IMR-90 (cell line): Measurements from ENCODE around the gene KDR. TPM values are rescaled to one million over a fixed set of nuclear protein-coding genes. Genes with fewer than 3 reads are reported as not detected.

Source experiments
- ATAC-seq: fragments of 200-7000 bp; cut with Tn5 transposase; 2 replicates; pipeline ENCODE4 v1.9.1; 2020; ENCODE audit warnings: low read depth, mild to moderate bottlenecking, moderate library complexity
- BruUV-seq: library from RNA; stranded (reverse); fragments of 400-500 nt; replicated peaks from 2 replicates; lab custom pipeline; 2021; lab: Mats Ljungman, UMichigan
- CTCF ChIA-PET: fragments of 300-600 bp; formaldehyde crosslinking; extraction: SDS; loops from one replicate; lab custom pipeline; 2021; ENCODE audit warnings: antibody characterized with exemption; lab: Yijun Ruan, JAX
- POLR2A ChIA-PET: fragments of 300-600 bp; sonication (Branson Sonifier 250); formaldehyde crosslinking; loops from one replicate; lab custom pipeline; 2022; ENCODE audit warnings: antibody characterized with exemption; ENCODE audit not compliant: unreplicated experiment; lab: Charles Lee
- DNase-seq: peaks from one replicate; pipeline ENCODE4 v3.0.0; 2013
- H2AFZ ChIP-seq: replicated peaks from 2 replicates; pipeline ENCODE3; 2013; ENCODE audit warnings: low read length, mild to moderate bottlenecking; ENCODE audit not compliant: poor library complexity
- H2AK5ac ChIP-seq: 2 replicates; pipeline ENCODE4 v1.6.1; 2013; ENCODE audit warnings: low read depth, low read length, inconsistent platforms
- H2AK9ac ChIP-seq: replicated peaks from 2 replicates; pipeline ENCODE3; 2013; ENCODE audit warnings: mild to moderate bottlenecking, low read depth, low read length, moderate library complexity; ENCODE audit not compliant: poor library complexity
- H2BK120ac ChIP-seq: 2 replicates; pipeline ENCODE4 v1.6.1; 2013; ENCODE audit warnings: low read depth, low read length, inconsistent platforms
- H2BK15ac ChIP-seq: 3 replicates; pipeline ENCODE4 v1.6.1; 2013; ENCODE audit warnings: low read depth, low read length, inconsistent platforms
- H2BK20ac ChIP-seq: 2 replicates; pipeline ENCODE4 v1.6.1; 2013; ENCODE audit warnings: low read depth, mild to moderate bottlenecking, inconsistent platforms, low read length, moderate library complexity
- H2BK5ac ChIP-seq: 2 replicates; pipeline ENCODE4 v1.6.1; 2013; ENCODE audit warnings: mild to moderate bottlenecking, low read depth, low read length, inconsistent platforms; ENCODE audit not compliant: poor library complexity, severe bottlenecking
- H3K14ac ChIP-seq: replicated peaks from 2 replicates; pipeline ENCODE4 v1.6.1; 2013; ENCODE audit warnings: low read depth, low read length, inconsistent platforms
- H3K18ac ChIP-seq: 2 replicates; pipeline ENCODE4 v1.6.1; 2013; ENCODE audit warnings: low read depth, low read length, control low read depth
- H3K23ac ChIP-seq: 2 replicates; pipeline ENCODE4 v1.6.1; 2013; ENCODE audit warnings: low read depth, low read length, inconsistent platforms
- H3K27ac ChIP-seq: 2 replicates; pipeline ENCODE4 v1.5.1; 2013; ENCODE audit warnings: mild to moderate bottlenecking, control low read depth, low read length; ENCODE audit not compliant: insufficient read depth
- H3K27me3 ChIP-seq: 2 replicates; pipeline ENCODE4 v1.6.1; 2013; ENCODE audit warnings: low read length; ENCODE audit not compliant: control insufficient read depth, insufficient read depth
- H3K36me3 ChIP-seq: 2 replicates; pipeline ENCODE4 v1.6.1; 2013; ENCODE audit warnings: low read length, mixed read lengths; ENCODE audit not compliant: control insufficient read depth, insufficient read depth
- H3K4ac ChIP-seq: 2 replicates; pipeline ENCODE4 v1.6.1; 2013; ENCODE audit warnings: low read depth, low read length, inconsistent platforms
- H3K4me1 ChIP-seq: 2 replicates; pipeline ENCODE4 v1.6.1; 2013; ENCODE audit warnings: low read length, mixed read lengths; ENCODE audit not compliant: control insufficient read depth, insufficient read depth
- H3K4me2 ChIP-seq: 2 replicates; pipeline ENCODE4 v1.6.1; 2013; ENCODE audit warnings: low read depth, mild to moderate bottlenecking, control low read depth, low read length, moderate library complexity
- H3K4me3 ChIP-seq: 2 replicates; pipeline ENCODE4 v1.5.1; 2013; ENCODE audit warnings: low read depth, mild to moderate bottlenecking, control low read depth, low read length, moderate library complexity; ENCODE audit not compliant: insufficient read depth
- H3K56ac ChIP-seq: 2 replicates; pipeline ENCODE4 v1.6.1; 2013; ENCODE audit warnings: low read length, inconsistent platforms; ENCODE audit not compliant: insufficient read depth; ENCODE audit errors: extremely low read depth
- H3K79me1 ChIP-seq, 2 experiments: 2 replicates each; pipeline ENCODE4 v1.6.1; 2013; ENCODE audit warnings: low read length in 2 of 2, inconsistent platforms in 1 of 2, low read depth in 1 of 2
- H3K9ac ChIP-seq: 2 replicates; pipeline ENCODE4 v1.6.1; 2013; ENCODE audit warnings: low read depth, low read length, control low read depth
- H3K9me1 ChIP-seq: 2 replicates; pipeline ENCODE4 v1.6.1; 2013; ENCODE audit warnings: low read length, inconsistent platforms; ENCODE audit not compliant: insufficient read depth
- H3K9me3 ChIP-seq: 2 replicates; pipeline ENCODE4 v1.6.1; 2013; ENCODE audit warnings: low read length; ENCODE audit not compliant: control insufficient read depth, insufficient read depth
- H4K20me1 ChIP-seq: 2 replicates; pipeline ENCODE4 v1.6.1; 2013; ENCODE audit warnings: low read length, inconsistent platforms; ENCODE audit not compliant: insufficient read depth
- H4K5ac ChIP-seq: 2 replicates; pipeline ENCODE4 v1.6.1; 2013; ENCODE audit warnings: mild to moderate bottlenecking, low read depth, low read length, control low read depth
- H4K8ac ChIP-seq, 2 experiments: 2 replicates each; pipeline ENCODE4 v1.6.1; 2013; ENCODE audit warnings: low read depth in 2 of 2, low read length in 2 of 2, control low read depth in 1 of 2, inconsistent platforms in 1 of 2
- H4K91ac ChIP-seq: 2 replicates; pipeline ENCODE4 v1.6.1; 2013; ENCODE audit warnings: low read depth, low read length, inconsistent platforms; ENCODE audit not compliant: insufficient read depth
- BHLHE40 ChIP-seq: fragments of 150-350 bp; IDR thresholded peaks from 2 replicates; pipeline ENCODE4 v1.6.1; 2016; ENCODE audit warnings: mild to moderate bottlenecking, low read depth, low read length
- FOS ChIP-seq: fragments of 150-350 bp; IDR thresholded peaks from 2 replicates; pipeline ENCODE4 v1.6.1; 2016; ENCODE audit warnings: low read depth, low read length
- MAFK ChIP-seq: IDR thresholded peaks from 2 replicates; pipeline ENCODE4 v1.6.1; 2012; ENCODE audit warnings: low read depth, low read length, improper control_type of control experiment
- MAZ ChIP-seq: IDR thresholded peaks from 2 replicates; pipeline ENCODE4 v1.6.1; 2012; ENCODE audit warnings: low read depth, mild to moderate bottlenecking, low read length, improper control_type of control experiment, moderate library complexity, borderline replicate concordance
- MXI1 ChIP-seq: IDR thresholded peaks from 2 replicates; pipeline ENCODE4 v1.6.1; 2012; ENCODE audit warnings: low read depth, mild to moderate bottlenecking, low read length, moderate library complexity, borderline replicate concordance
- NFE2L2 ChIP-seq: fragments of 150-350 bp; IDR thresholded peaks from 2 replicates; pipeline ENCODE4 v1.6.1; 2016; ENCODE audit warnings: low read depth, mild to moderate bottlenecking, low read length
- POLR2A ChIP-seq: IDR thresholded peaks from 2 replicates; pipeline ENCODE4 v1.6.1; 2012; ENCODE audit warnings: mild to moderate bottlenecking, low read depth, low read length
- RCOR1 ChIP-seq: IDR thresholded peaks from 2 replicates; pipeline ENCODE4 v1.6.1; 2012; ENCODE audit warnings: mild to moderate bottlenecking, low read length, improper control_type of control experiment; ENCODE audit not compliant: insufficient replicate concordance
- RFX5 ChIP-seq: IDR thresholded peaks from 2 replicates; pipeline ENCODE4 v1.8.0; 2012; ENCODE audit warnings: low read depth, mild to moderate bottlenecking, low read length, moderate library complexity
- SMC3 ChIP-seq: fragments of 150-350 bp; IDR thresholded peaks from 2 replicates; pipeline ENCODE4 v1.6.1; 2016; ENCODE audit warnings: low read depth, mild to moderate bottlenecking, antibody characterized with exemption, low read length, moderate library complexity
- WGBS, 2 experiments: methylation state at CpG; one replicate each; pipeline versions ENCODE4 v1.1.5 to v1.1.7; 2013; ENCODE audit warnings: missing lambda C conversion rate in 2 of 2; ENCODE audit not compliant: insufficient read length in 1 of 2; ENCODE audit errors: extremely low coverage in 2 of 2; 5-methylcytosine and 5-hydroxymethylcytosine counted together
- dilution Hi-C: fragments of 300-500 bp; cut with HindIII; formaldehyde crosslinking; loops from one replicate; pipeline ENCODE4 v1.14.3; 2018; ENCODE audit warnings: low sequenced_read_pairs; ENCODE audit not compliant: unreplicated experiment
- in situ Hi-C: fragments of 300-500 bp; cut with MboI; formaldehyde crosslinking; loops from 3 replicates; pipeline ENCODE4 v1.14.3; 2019; ENCODE audit warnings: low sequenced_read_pairs, inconsistent platforms, mixed read lengths
- intact Hi-C: fragments of 100-400 bp; cut with micrococcal nuclease; formaldehyde crosslinking; loops from 2 replicates; pipeline ENCODE4 v1.10.0; 2022
- polyA plus RNA-seq, 3 experiments: library from polyadenylated mRNA; depleted of rRNA; stranded (reverse); fragments of >200 nt; gene quantifications; 2 replicates each; pipeline ENCODE4 v1.2.3, GENCODE V29; 2012; ENCODE audit warnings: low replicate concordance in 1 of 3
- total RNA-seq: library from RNA; depleted of rRNA; stranded (reverse); fragments of >200 nt; gene quantifications from 2 replicates; pipeline ENCODE4 v1.2.3, GENCODE V29; 2012
- TF ChIP-seq, protein P1 (sequence below): conservative IDR thresholded peaks from 2 replicates; pipeline ENCODE4 v1.5.1; 2012; ENCODE audit warnings: mild to moderate bottlenecking, low read depth, low read length, improper control_type of control experiment
- TF ChIP-seq, protein P2 (sequence below): fragments of 150-350 bp; IDR thresholded peaks from 2 replicates; pipeline ENCODE4 v1.6.1; 2016; ENCODE audit warnings: low read depth, mild to moderate bottlenecking, low read length, moderate library complexity, borderline replicate concordance

The KDR gene
- total and polyA plus RNA-seq, 2 of the 4 experiments (the other 2 are of a cell fraction): not detected

DNA sequence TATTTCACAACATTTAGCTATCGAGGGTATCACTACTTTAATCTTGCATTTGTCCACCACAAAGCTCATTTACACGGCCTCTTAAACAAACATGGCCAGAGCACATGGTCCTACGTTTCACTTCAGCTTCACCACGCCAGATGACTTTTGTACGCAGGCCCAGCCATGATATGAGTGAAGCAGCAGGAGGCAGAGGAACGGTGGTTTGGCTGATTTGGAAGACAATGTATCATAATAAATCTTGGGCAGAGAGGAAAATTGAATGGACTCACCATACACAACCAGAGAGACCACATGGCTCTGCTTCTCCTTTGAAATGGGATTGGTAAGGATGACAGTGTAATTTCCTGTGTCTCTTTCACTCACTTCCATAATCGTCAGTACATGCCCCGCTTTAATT is 15.3 kb downstream of the KDR start:
- Histone ChIP-seq H3K9ac (no peak overlapping the region), H2BK20ac (no peak overlapping the region), H2AFZ (no peak overlapping the region), H3K9me3 (no peaks in the 10 kb centered on the region), H3K4me3 (no peak overlapping the region), H3K4ac (no peak overlapping the region), H2BK15ac (no peak overlapping the region), H3K14ac (no peak overlapping the region), H3K56ac (no peak overlapping the region), H3K79me1 (no peaks in the 10 kb centered on the region), H3K23ac (no peak overlapping the region), H3K27ac (no peak overlapping the region), H4K5ac (no peak overlapping the region), H3K9me1 (no peaks in the 10 kb centered on the region), H2BK5ac (no peak overlapping the region), H3K36me3 (no peaks in the 10 kb centered on the region), H4K20me1 (no peaks in the 10 kb centered on the region), H3K4me2 (no peak overlapping the region), H3K4me1 (no peaks in the 10 kb centered on the region), H3K27me3 (no peaks in the 10 kb centered on the region), H2AK9ac (no peak overlapping the region), H4K8ac (no peak overlapping the region), H2AK5ac (no peak overlapping the region), H2BK120ac (no peak overlapping the region), H4K91ac (no peak overlapping the region), H3K18ac (no peak overlapping the region)
- no TSS peak for BruUV-seq
- no peak for TF ChIP-seq RCOR1
- no peak for TF ChIP-seq POLR2A
- TF ChIP-seq, protein P1, sequence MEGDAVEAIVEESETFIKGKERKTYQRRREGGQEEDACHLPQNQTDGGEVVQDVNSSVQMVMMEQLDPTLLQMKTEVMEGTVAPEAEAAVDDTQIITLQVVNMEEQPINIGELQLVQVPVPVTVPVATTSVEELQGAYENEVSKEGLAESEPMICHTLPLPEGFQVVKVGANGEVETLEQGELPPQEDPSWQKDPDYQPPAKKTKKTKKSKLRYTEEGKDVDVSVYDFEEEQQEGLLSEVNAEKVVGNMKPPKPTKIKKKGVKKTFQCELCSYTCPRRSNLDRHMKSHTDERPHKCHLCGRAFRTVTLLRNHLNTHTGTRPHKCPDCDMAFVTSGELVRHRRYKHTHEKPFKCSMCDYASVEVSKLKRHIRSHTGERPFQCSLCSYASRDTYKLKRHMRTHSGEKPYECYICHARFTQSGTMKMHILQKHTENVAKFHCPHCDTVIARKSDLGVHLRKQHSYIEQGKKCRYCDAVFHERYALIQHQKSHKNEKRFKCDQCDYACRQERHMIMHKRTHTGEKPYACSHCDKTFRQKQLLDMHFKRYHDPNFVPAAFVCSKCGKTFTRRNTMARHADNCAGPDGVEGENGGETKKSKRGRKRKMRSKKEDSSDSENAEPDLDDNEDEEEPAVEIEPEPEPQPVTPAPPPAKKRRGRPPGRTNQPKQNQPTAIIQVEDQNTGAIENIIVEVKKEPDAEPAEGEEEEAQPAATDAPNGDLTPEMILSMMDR: no peak
- TF ChIP-seq SMC3: no peak
- TF ChIP-seq NFE2L2: no peak
- no peak for TF ChIP-seq MAZ
- no peak for TF ChIP-seq RFX5
- TF ChIP-seq, protein P2, sequence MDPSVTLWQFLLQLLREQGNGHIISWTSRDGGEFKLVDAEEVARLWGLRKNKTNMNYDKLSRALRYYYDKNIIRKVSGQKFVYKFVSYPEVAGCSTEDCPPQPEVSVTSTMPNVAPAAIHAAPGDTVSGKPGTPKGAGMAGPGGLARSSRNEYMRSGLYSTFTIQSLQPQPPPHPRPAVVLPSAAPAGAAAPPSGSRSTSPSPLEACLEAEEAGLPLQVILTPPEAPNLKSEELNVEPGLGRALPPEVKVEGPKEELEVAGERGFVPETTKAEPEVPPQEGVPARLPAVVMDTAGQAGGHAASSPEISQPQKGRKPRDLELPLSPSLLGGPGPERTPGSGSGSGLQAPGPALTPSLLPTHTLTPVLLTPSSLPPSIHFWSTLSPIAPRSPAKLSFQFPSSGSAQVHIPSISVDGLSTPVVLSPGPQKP: no peak
- TF ChIP-seq FOS: no peak
- no peak for TF ChIP-seq BHLHE40
- no peak for TF ChIP-seq MAFK
- no peak for TF ChIP-seq MXI1
- no peak for DNase-seq
- no peak for ATAC-seq
- dilution Hi-C loops: no loop called here
- in situ Hi-C loops: no loop called here
- ChIA-PET CTCF (no interaction called here), POLR2A (no interaction called here)
- intact Hi-C loops: no loop called here
- no CpG with 5 or more reads among the region's 8 CpGs for WGBS, 2 experiments
